Esophagus squamous epithelium (tissue), 4 donors: ENCODE measurements around the gene VWDE.

Experiments used
- POLR2A ChIP-seq, 4 donors: fragments of 450-650 bp; IDR thresholded peaks; one replicate each; pipeline ENCODE4 v1.6.1; 2017; ENCODE audit warnings: antibody characterized with exemption in 4 of 4, mild to moderate bottlenecking in 4 of 4, moderate library complexity in 3 of 4
- TF ChIP-seq, protein P1 (sequence below), 6 experiments: fragments of 450-650 bp in 4 of 6; fragments of 200-600 bp in 2 of 6; sonication (generic) in 2 of 6; IDR thresholded peaks; one replicate each; pipeline ENCODE4 v1.5.1; 2016 to 2019; ENCODE audit warnings: antibody characterized with exemption in 6 of 6, mild to moderate bottlenecking in 4 of 6, moderate library complexity in 4 of 6

- TF ChIP-seq, protein P1, sequence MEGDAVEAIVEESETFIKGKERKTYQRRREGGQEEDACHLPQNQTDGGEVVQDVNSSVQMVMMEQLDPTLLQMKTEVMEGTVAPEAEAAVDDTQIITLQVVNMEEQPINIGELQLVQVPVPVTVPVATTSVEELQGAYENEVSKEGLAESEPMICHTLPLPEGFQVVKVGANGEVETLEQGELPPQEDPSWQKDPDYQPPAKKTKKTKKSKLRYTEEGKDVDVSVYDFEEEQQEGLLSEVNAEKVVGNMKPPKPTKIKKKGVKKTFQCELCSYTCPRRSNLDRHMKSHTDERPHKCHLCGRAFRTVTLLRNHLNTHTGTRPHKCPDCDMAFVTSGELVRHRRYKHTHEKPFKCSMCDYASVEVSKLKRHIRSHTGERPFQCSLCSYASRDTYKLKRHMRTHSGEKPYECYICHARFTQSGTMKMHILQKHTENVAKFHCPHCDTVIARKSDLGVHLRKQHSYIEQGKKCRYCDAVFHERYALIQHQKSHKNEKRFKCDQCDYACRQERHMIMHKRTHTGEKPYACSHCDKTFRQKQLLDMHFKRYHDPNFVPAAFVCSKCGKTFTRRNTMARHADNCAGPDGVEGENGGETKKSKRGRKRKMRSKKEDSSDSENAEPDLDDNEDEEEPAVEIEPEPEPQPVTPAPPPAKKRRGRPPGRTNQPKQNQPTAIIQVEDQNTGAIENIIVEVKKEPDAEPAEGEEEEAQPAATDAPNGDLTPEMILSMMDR (IDR thresholded peaks at IDR 0.05) = no peak
- TF ChIP-seq POLR2A (IDR thresholded peaks at IDR 0.05) = no peak
These were observed 5.5 kb upstream of the VWDE start for GRCh38 chr7:12409097-12409711.
